HG03460 (cell line): ENCODE results near the gene RAP2A.

Experiments
- ATAC-seq: cut with Tn5 transposase; IDR thresholded peaks from one replicate; pipeline ENCODE4 v1.9.1; 2021; ENCODE audit not compliant: unreplicated experiment

Gene RAP2A

GRCh38 chr13:97492684-97493371 lies 58.9 kb downstream of the RAP2A start:
- ATAC-seq: no peak

GRCh38 chr13:97493456-97493855 lies 59.5 kb downstream of the RAP2A start:
- no peak for ATAC-seq

GRCh38 chr13:97495678-97496077 lies 61.7 kb downstream of the RAP2A start:
- no peak for ATAC-seq

- no peak for ATAC-seq
These were observed 62.5 kb downstream of the RAP2A start for GRCh38 chr13:97496511-97496910.

- no peak for ATAC-seq
These were observed 63.4 kb downstream of the RAP2A start for GRCh38 chr13:97497400-97497799.

GRCh38 chr13:97498419-97498818 lies 64.5 kb downstream of the RAP2A start:
- no peak for ATAC-seq

- no peak for ATAC-seq
These were observed 65.2 kb downstream of the RAP2A start for GRCh38 chr13:97499181-97499580.

GRCh38 chr13:97502181-97502580 lies 68.2 kb downstream of the RAP2A start:
- no peak for ATAC-seq

- no peak for ATAC-seq
These were observed 68.7 kb downstream of the RAP2A start for GRCh38 chr13:97502706-97503105.

GRCh38 chr13:97505017-97505416 lies 71.0 kb downstream of the RAP2A start:
- no peak for ATAC-seq

GRCh38 chr13:97506511-97506910 lies 72.5 kb downstream of the RAP2A start:
- no peak for ATAC-seq

- ATAC-seq: no peak
These were observed 78.8 kb downstream of the RAP2A start for GRCh38 chr13:97512732-97513131.

GRCh38 chr13:97515643-97516042 lies 81.7 kb downstream of the RAP2A start:
- no peak for ATAC-seq

GRCh38 chr13:97517967-97518366 lies 84.0 kb downstream of the RAP2A start:
- no peak for ATAC-seq
